DMS114 treated with DMSO at 0.1 percent for 48 hours (cell line): ENCODE measurements around the gene H1-8.
"Not testable (repeated sequence)": the region's sequence is repeated elsewhere in the genome, so short reads cannot be mapped to it uniquely, and the experiment has no call there.

Source experiments
- DNase-seq: peaks from one replicate; lab custom pipeline; 2025; ENCODE audit not compliant: unreplicated experiment; lab: John Stamatoyannopoulos, UW

The H1-8 gene

GRCh38 chr3:129543156-129543790 lies at the start of gene H1-8:
Gene H1-8 (plus strand): TSS chr3:129543175. CDS start chr3:129543219, 44 bp downstream.
- DNase-seq: no peak

GRCh38 chr3:129493206-129493605 lies 49.8 kb upstream of the H1-8 start:
- DNase-seq: no peak

- DNase-seq: not testable (repeated sequence)
Observed at GRCh38 chr3:129494499-129494898, 48.5 kb upstream of the H1-8 start.

GRCh38 chr3:129495006-129495639 lies 47.9 kb upstream of the H1-8 start:
- not testable (repeated sequence) for DNase-seq

- DNase-seq: not testable (repeated sequence)
Observed at GRCh38 chr3:129497876-129498275, 45.1 kb upstream of the H1-8 start.

- not testable (repeated sequence) for DNase-seq
Observed at GRCh38 chr3:129498603-129499488, 44.1 kb upstream of the H1-8 start.

GRCh38 chr3:129499604-129500333 lies 43.2 kb upstream of the H1-8 start:
- DNase-seq: not testable (repeated sequence)

GRCh38 chr3:129500334-129500658 lies 42.7 kb upstream of the H1-8 start:
- DNase-seq: no peak

- no peak for DNase-seq
Observed at GRCh38 chr3:129501630-129502029, 41.3 kb upstream of the H1-8 start.

- no peak for DNase-seq
Observed at GRCh38 chr3:129502641-129503408, 40.1 kb upstream of the H1-8 start.

- DNase-seq: no peak
Observed at GRCh38 chr3:129503471-129504291, 39.3 kb upstream of the H1-8 start.

GRCh38 chr3:129504471-129505100 lies 38.4 kb upstream of the H1-8 start:
- no peak for DNase-seq

GRCh38 chr3:129505341-129505740 lies 37.6 kb upstream of the H1-8 start:
- DNase-seq: no peak

GRCh38 chr3:129506231-129506742 lies 36.7 kb upstream of the H1-8 start:
- no peak for DNase-seq

- DNase-seq: no peak
Observed at GRCh38 chr3:129507181-129507831, 35.7 kb upstream of the H1-8 start.

GRCh38 chr3:129512595-129512994 lies 30.4 kb upstream of the H1-8 start:
- DNase-seq: no peak

GRCh38 chr3:129513705-129514104 lies 29.3 kb upstream of the H1-8 start:
- no peak for DNase-seq

- DNase-seq: no peak
Observed at GRCh38 chr3:129514110-129514509, 28.9 kb upstream of the H1-8 start.
